GM12865 (cell line): ENCODE results near the gene ABHD6.

Experiments used
- DNase-seq: peaks from one replicate; pipeline ENCODE4 v3.0.0; 2010; ENCODE audit warnings: low read depth
- H3K4me3 ChIP-seq: 2 replicates; pipeline ENCODE4 v1.5.1; 2011; ENCODE audit warnings: mild to moderate bottlenecking, low read depth, low read length, control low read depth
- TF ChIP-seq, protein P1 (sequence below): IDR thresholded peaks from 2 replicates; pipeline ENCODE4 v1.5.1; 2011; ENCODE audit warnings: low read length, control low read depth, low read depth, inconsistent platforms; ENCODE audit not compliant: insufficient read depth; ENCODE audit errors: missing control alignments

The ABHD6 gene

DNA sequence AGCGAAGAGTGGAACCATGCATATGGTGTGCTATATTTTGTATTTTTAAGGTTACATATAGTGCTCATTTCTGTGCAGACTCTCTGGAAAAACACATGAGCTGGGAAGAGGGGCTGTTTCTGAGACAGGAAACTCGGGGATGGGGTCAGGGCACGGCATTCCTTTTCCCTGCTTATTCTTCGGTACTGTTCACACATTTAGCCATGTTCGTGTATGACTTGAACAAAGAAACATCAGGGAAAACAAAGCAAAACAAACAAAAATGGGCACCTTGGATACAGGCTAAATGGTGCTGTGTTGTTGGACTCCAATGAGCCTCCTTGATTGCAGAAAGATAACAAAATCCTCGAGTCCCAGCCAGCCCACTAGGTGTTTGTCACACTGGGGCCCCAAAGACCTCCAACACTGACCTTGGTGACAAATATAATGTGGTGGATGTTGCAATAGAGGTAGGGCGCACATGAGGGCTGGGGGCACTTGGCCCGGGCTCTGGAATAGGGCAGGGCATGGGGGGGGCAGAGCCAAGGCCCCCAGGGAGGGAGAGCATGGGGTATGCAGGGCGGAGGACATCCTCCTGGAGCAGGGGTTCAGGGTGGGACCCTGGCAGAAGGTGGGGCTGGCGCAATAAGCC lies 46.1 kb upstream of the ABHD6 start:
- no peak for DNase-seq
- no peak overlapping the region for H3K4me3 ChIP-seq
- TF ChIP-seq, protein P1, sequence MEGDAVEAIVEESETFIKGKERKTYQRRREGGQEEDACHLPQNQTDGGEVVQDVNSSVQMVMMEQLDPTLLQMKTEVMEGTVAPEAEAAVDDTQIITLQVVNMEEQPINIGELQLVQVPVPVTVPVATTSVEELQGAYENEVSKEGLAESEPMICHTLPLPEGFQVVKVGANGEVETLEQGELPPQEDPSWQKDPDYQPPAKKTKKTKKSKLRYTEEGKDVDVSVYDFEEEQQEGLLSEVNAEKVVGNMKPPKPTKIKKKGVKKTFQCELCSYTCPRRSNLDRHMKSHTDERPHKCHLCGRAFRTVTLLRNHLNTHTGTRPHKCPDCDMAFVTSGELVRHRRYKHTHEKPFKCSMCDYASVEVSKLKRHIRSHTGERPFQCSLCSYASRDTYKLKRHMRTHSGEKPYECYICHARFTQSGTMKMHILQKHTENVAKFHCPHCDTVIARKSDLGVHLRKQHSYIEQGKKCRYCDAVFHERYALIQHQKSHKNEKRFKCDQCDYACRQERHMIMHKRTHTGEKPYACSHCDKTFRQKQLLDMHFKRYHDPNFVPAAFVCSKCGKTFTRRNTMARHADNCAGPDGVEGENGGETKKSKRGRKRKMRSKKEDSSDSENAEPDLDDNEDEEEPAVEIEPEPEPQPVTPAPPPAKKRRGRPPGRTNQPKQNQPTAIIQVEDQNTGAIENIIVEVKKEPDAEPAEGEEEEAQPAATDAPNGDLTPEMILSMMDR: no peak

DNA sequence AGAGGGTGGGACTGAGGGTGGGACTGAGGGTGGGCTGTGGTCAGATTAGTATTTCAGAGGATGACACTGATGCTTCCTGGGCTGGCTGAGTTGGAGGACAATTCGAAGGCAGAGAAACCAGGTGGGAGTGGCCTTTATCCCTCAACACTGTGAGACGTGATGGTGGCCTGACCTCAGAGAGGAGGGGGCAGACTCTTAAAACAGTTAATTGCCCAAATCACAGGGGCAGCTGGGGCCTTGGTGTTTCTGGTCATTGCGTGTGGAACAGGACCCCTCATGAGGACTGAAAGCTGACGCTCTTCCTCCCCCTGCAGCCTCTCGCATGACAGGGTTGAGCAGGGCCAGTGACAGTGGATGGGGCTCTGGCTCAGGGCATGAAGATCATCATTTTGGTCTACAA lies 45.5 kb upstream of the ABHD6 start:
- no peak for DNase-seq
- TF ChIP-seq, protein P1: no peak
- H3K4me3 ChIP-seq: no peak overlapping the region

DNA sequence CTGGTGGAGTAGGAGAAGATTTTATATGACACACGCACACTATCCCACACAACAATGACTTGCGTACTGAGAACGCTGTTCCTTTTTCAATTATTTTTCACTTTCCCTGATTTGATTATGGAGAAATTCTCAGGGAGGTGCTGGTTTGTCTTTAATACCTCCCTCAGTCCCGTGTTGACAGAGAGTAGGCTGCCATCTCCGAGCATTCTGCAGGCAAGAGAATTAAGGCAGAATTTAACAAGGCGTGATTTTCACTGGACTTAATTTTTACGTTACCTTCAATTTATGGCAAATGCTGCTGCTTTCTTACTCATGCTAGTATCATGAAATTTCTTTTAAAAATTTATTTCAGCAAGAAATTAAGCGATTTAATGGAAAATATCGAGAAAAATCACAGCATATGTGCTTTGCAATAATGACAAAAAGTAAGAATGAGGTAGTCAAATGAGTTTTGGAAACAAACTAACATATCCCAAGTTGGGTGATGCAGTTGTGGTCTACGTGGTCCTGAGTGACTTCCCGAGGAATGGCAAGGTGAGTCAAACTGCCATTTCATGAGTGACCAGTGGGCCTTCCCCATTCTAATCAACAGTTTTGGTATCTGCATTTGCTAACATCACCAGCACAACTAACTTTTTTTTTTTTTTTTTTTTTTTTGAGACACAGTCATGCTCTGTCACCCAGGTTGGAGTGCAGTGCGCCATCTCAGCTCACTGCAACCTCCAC lies 43.7 kb upstream of the ABHD6 start:
- no peak for DNase-seq
- no peak overlapping the region for H3K4me3 ChIP-seq
- TF ChIP-seq, protein P1: no peak

DNA sequence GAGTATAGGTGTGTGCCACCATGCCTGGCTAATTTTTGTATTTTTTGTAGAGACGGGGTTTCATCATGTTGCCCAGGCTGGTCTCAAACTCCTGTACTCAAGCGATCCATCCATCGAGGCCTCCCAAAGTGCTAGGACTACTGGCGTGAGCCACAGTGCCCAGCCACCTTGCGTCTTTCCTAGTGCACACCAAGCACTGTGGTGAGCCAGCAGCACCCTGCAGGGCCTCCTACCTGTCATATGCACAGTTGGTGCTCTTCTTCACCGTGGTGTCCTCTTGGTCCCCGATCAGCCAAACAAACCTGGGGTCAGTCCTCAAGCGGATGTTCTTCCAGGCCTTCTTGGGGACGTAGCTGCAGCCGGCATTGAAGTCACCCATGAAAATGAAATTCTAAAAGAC lies 40.0 kb upstream of the ABHD6 start:
- DNase-seq: no peak
- TF ChIP-seq, protein P1: no peak

DNA sequence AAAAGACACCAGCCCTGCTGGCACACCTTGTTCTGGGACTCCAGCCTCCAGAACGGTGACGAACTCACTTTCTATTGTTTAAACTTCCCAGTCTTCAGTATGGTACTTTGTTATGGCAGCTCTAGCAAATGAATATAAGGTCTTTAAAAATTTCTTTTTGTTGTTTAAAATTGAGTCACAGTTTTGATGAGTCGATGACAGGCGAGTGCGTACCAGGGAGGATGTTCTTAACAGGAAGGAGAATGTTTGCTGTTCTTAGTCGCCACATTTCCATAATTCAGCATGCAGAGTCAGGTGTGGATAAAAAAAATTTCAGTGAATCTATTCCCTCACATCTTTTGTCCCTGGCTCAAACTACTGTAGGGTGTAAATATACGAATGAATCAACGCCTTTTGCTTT lies 39.2 kb upstream of the ABHD6 start:
- TF ChIP-seq, protein P1: no peak
- H3K4me3 ChIP-seq: no peak overlapping the region
- no peak for DNase-seq

More for the DNA sequence above, 40.0 kb upstream of the ABHD6 start:
- no peak overlapping the region for H3K4me3 ChIP-seq

DNA sequence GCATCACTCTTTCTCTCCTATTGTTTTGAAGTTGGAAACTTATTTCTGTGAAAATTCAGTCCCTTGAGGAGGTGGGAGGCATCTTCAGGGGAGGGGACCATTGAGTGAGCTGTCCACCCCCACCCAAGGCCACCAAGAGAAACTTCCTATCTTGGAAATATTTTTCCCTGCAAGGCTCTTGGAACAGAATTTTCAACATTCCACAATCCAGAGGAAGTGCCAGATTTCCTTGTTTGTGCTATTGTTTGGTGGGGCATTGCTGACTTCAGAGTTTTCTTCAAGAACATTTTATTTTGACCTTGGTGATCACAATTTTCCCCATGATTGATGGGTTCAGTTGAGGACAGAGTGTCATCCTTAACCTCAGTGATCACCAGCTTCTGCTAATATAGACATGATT lies 38.8 kb upstream of the ABHD6 start:
- no peak overlapping the region for H3K4me3 ChIP-seq
- DNase-seq: no peak
- TF ChIP-seq, protein P1: no peak

DNA sequence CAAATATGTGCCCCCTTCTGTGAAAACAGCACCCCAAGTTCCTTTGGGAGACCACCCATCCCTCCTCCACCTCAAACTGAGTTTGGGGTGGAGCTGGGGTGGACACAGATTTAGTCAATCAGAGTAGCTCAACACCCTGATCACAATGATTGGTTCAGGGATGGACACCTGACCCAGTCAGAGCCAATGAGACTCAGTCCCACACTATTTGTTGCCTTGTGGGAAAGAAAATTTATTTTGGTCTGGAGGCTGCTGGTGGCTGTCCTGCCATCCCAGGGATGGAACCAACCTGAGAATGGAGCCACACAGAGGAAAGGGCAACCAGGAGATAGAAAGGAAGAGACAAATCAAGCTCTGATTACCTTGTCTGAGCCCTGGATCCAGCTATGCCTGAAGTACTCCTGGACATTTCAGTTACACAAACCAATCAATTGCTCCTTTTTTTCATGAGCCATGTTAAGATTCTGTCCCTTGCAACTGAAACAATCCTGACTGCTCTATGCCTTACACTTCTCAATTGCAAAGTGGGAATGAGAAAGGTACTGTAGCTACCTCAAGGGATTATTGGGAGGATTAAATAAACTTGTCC lies 37.4 kb upstream of the ABHD6 start:
- TF ChIP-seq, protein P1: no peak
- peak overlapping the region; percentile 28 for H3K4me3 ChIP-seq
- peak; percentile 41 for DNase-seq
